Heart left ventricle (tissue), 13 donors: ENCODE results near the gene ANKK1.

Experiments used
- CTCF ChIP-seq, 12 donors: fragments of 200-600 bp; sonication (generic) in 4 of 12; IDR thresholded peaks; one replicate each; pipeline versions ENCODE4 v1.5.0 to v1.8.0; 2018 to 2022; ENCODE audit warnings: antibody characterized with exemption in 12 of 12, mild to moderate bottlenecking in 5 of 12
- POLR2A ChIP-seq, 2 donors: fragments of 450-650 bp; IDR thresholded peaks; one replicate each; pipeline ENCODE4 v1.6.1; 2017; ENCODE audit warnings: antibody characterized with exemption in 2 of 2, mild to moderate bottlenecking in 2 of 2, moderate library complexity in 2 of 2
- donor health status: ischemic (EF 13 %, LVEDD 7.1; RV severe dilation, severe dysfunction).
- donor health status: DM: no; HTN: yes; CAD: no.
- donor health status: DM: no; HTN: no; CAD: no.
- donor health status: ischemic (EF 25% LVEDD 6.9; RV normal size, moderate dysfunction).
- donor health status: ischemic (EF 25% LVEDD 5.7; RV mildly dilated, moderate dysfunction).
- donor health status: ischemic (EF 35%, LVEDD 5.7; RV mildly dilated, moderate dysfunction).
- donor health status: nonischemic (EF 11% LVEDD 7.7; RV severe dilation, severe dysfunction).
- donor health status: DM: yes; HTN: yes; CAD: no.
- donor health status: PGD.
- donor health status: ischemic (EF 29% LVEDD 5.4; RV normal size, mild dysfunction).
- donor health status: nonischemic (EF 23%, LVEDD 6.1; RV moderate dilation, normal function).

DNA sequence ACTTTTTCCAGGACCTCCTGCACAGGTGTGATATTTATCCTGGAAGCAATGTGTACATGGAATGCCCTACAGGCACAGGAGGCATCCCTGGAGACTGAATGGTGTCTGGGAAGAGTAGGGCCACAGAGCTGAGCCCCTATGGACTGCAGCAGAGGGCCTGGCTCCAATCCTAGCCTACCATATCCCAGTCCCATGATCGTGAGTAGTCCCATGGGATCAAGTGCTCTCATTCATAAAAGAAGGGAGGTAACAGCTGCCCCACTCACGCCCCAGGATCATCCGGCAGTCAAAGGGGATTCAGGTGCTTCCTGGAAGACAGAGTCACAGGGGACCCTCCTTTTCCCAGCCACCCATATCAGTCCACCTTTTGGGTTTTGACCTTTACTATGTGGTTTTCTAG lies 24.0 kb downstream of the ANKK1 start:
- no peak for TF ChIP-seq CTCF (IDR thresholded peaks at IDR 0.05)
- TF ChIP-seq POLR2A (IDR thresholded peaks at IDR 0.05), result no peak
